Upper lobe of right lung (tissue), 1 donor: ENCODE data around the gene TMEM131. TPM values are rescaled to one million over a fixed set of nuclear protein-coding genes. Genes with fewer than 3 reads are reported as not detected.

Experiments
- ATAC-seq: fragments of 200-7000 bp; cut with Tn5 transposase; one replicate; pipeline ENCODE4 v1.9.1; 2020; ENCODE audit warnings: mild to moderate bottlenecking, moderate library complexity
- DNase-seq: peaks from one replicate; pipeline ENCODE4 v3.0.0-alpha.2; 2020
- H3K27ac ChIP-seq: fragments of 200-600 bp; one replicate; pipeline ENCODE4 v1.8.0; 2022
- H3K27me3 ChIP-seq: fragments of 200-600 bp; one replicate; pipeline ENCODE4 v1.8.0; 2022; ENCODE audit warnings: mild to moderate bottlenecking
- H3K36me3 ChIP-seq: fragments of 200-600 bp; one replicate; pipeline ENCODE4 v1.8.0; 2022
- H3K4me1 ChIP-seq: fragments of 200-600 bp; one replicate; pipeline ENCODE4 v1.8.0; 2022
- H3K4me3 ChIP-seq: fragments of 200-600 bp; one replicate; pipeline ENCODE4 v1.8.0; 2022; ENCODE audit warnings: mild to moderate bottlenecking
- H3K9me3 ChIP-seq: fragments of 200-600 bp; one replicate; pipeline ENCODE4 v1.8.0; 2022
- CTCF ChIP-seq: fragments of 200-600 bp; IDR thresholded peaks from one replicate; pipeline ENCODE4 v1.8.0; 2022; ENCODE audit warnings: antibody characterized with exemption
- intact Hi-C: fragments of 100-400 bp; cut with DNase I; formaldehyde crosslinking; loops from one replicate; pipeline ENCODE4 v1.11.0; 2022
- total RNA-seq: library from RNA; stranded (reverse); fragmentation: NEBNext Ultra II Directional; extraction: Animal tissue kit (Norgen Biotek cat#: 25700); gene quantifications from one replicate; pipeline ENCODE4 v1.2.1, GENCODE V29; 2021
- donor health status: DM: no; HTN: yes; CAD: no; lungs with severe emphysema.

Gene TMEM131
- total RNA-seq, 1 donor from 2014 or later = 43.3 TPM

- DNase-seq (no peak), ATAC-seq (no peak)
- Histone ChIP-seq H3K27me3 (no peaks in the 10 kb centered on the region), H3K36me3 (peaks cover 69% of the 10 kb centered on the region), H3K4me3 (no peak overlapping the region), H3K27ac (no peak overlapping the region), H3K9me3 (no peaks in the 10 kb centered on the region), H3K4me1 (no peaks in the 10 kb centered on the region)
- intact Hi-C loops = no loop called here
- no peak for TF ChIP-seq CTCF
Measured at GRCh38 chr2:97769308-97769707, 226.4 kb downstream of the TMEM131 start.

- Histone ChIP-seq H3K9me3 (no peaks in the 10 kb centered on the region), H3K27ac (no peak overlapping the region), H3K36me3 (peaks cover 66% of the 10 kb centered on the region), H3K4me3 (no peak overlapping the region), H3K4me1 (no peaks in the 10 kb centered on the region), H3K27me3 (no peaks in the 10 kb centered on the region)
- DNase-seq (no peak), ATAC-seq (no peak)
- intact Hi-C loops = no loop called here
- no peak for TF ChIP-seq CTCF
Measured at GRCh38 chr2:97766567-97766966, 229.2 kb downstream of the TMEM131 start.

GRCh38 chr2:97765933-97766332 lies 229.8 kb downstream of the TMEM131 start:
- ATAC-seq (no peak), DNase-seq (no peak)
- TF ChIP-seq CTCF = no peak
- H3K4me1 ChIP-seq = no peaks in the 10 kb centered on the region
- peaks cover 69% of the 10 kb centered on the region for H3K36me3 ChIP-seq
- H3K27ac ChIP-seq = no peak overlapping the region
- no peaks in the 10 kb centered on the region for H3K27me3 ChIP-seq
- H3K9me3 ChIP-seq = no peaks in the 10 kb centered on the region
- intact Hi-C loops = no loop called here
- H3K4me3 ChIP-seq = no peak overlapping the region

GRCh38 chr2:97764559-97765263 lies 231.0 kb downstream of the TMEM131 start:
- H3K27ac ChIP-seq = no peak overlapping the region
- DNase-seq = no peak

GRCh38 chr2:97763176-97763845 lies 232.4 kb downstream of the TMEM131 start:
- Histone ChIP-seq H3K4me3 (no peak overlapping the region), H3K27me3 (no peaks in the 10 kb centered on the region), H3K36me3 (peaks cover 83% of the 10 kb centered on the region), H3K4me1 (no peaks in the 10 kb centered on the region), H3K9me3 (no peaks in the 10 kb centered on the region), H3K27ac (no peak overlapping the region)
- no peak for TF ChIP-seq CTCF
- intact Hi-C loops = no loop called here
- DNase-seq = no peak
- ATAC-seq = no peak

More at GRCh38 chr2:97764559-97765263, 231.0 kb downstream of the TMEM131 start:
- H3K27me3 ChIP-seq = no peaks in the 10 kb centered on the region
- H3K9me3 ChIP-seq = no peaks in the 10 kb centered on the region
- H3K4me1 ChIP-seq = no peaks in the 10 kb centered on the region
- TF ChIP-seq CTCF = no peak
- no peak overlapping the region for H3K4me3 ChIP-seq
- intact Hi-C loops = no loop called here
- peak; percentile 33 for ATAC-seq
- H3K36me3 ChIP-seq = peaks cover 71% of the 10 kb centered on the region
